Esophagus (tissue), 2 donors: Measurements from ENCODE around the gene POLR2E. TPM values are rescaled to one million over a fixed set of nuclear protein-coding genes. Genes with fewer than 3 reads are reported as not detected.

ENCODE experiments used
- H3K27ac ChIP-seq, 2 donors: one replicate each; pipeline ENCODE4 v1.5.1; 2013; ENCODE audit warnings: low read depth in 2 of 2, mild to moderate bottlenecking in 2 of 2, inconsistent platforms in 1 of 2, low read length in 1 of 2, moderate library complexity in 1 of 2
- H3K27me3 ChIP-seq, 2 donors: one replicate each; pipeline ENCODE4 v1.6.1; 2013; ENCODE audit warnings: low read length in 2 of 2, control low read depth in 1 of 2, mild to moderate bottlenecking in 1 of 2; ENCODE audit not compliant: insufficient read depth in 2 of 2, control insufficient read depth in 1 of 2
- H3K36me3 ChIP-seq, 2 donors: one replicate each; pipeline ENCODE4 v1.6.1; 2013; ENCODE audit warnings: low read length in 1 of 2; ENCODE audit not compliant: control insufficient read depth in 2 of 2, insufficient read depth in 2 of 2
- H3K4me1 ChIP-seq, 2 donors: one replicate each; pipeline ENCODE4 v1.6.1; 2013; ENCODE audit warnings: low read length in 1 of 2; ENCODE audit not compliant: control insufficient read depth in 2 of 2, insufficient read depth in 2 of 2
- H3K4me3 ChIP-seq, 2 donors: one replicate each; pipeline ENCODE4 v1.5.1; 2013; ENCODE audit warnings: low read length in 2 of 2, mild to moderate bottlenecking in 2 of 2, low read depth in 1 of 2, moderate library complexity in 1 of 2
- H3K9me3 ChIP-seq, 2 donors: one replicate each; pipeline ENCODE4 v1.6.1; 2013; ENCODE audit warnings: mild to moderate bottlenecking in 2 of 2, low read depth in 1 of 2, low read length in 1 of 2, moderate library complexity in 1 of 2; ENCODE audit not compliant: control insufficient read depth in 2 of 2, insufficient read depth in 1 of 2
- WGBS, 2 donors: extraction: QIAGEN DNeasy Blood & Tissue Kit; methylation state at CpG; one replicate each; pipeline ENCODE4 v1.1.7; 2013; 5-methylcytosine and 5-hydroxymethylcytosine counted together
- polyA plus RNA-seq, 2 donors: library from polyadenylated mRNA; stranded (reverse); fragments of 200-250 nt; gene quantifications; one replicate each; pipeline ENCODE4 v1.2.3, GENCODE V29; 2013
- donor health status: healthy with polysubstance abuse.
- donor health status: Bipolar disorder and iron deficiency.

Gene POLR2E
- polyA plus RNA-seq, 2 donors: 77.9 to 162 TPM

- Histone ChIP-seq H3K27ac (no peak overlapping the region), H3K4me3 (no peak overlapping the region), H3K9me3 (peaks cover 23 to 29% of the 10 kb centered on the region in 2 donors), H3K4me1 (peaks cover 0 to 2% of the 10 kb centered on the region in 2 donors), H3K27me3 (no peaks in the 10 kb centered on the region), H3K36me3 (peaks cover 0 to 15% of the 10 kb centered on the region in 2 donors)
- WGBS, 2 donors: 85 to 86% methylated on average over 5 of the region's 5 CpGs
Measured at GRCh38 chr19:1060689-1061088, 34.5 kb downstream of the POLR2E start.

- Histone ChIP-seq H3K4me3 (no peak overlapping the region), H3K9me3 (peaks cover 23 to 29% of the 10 kb centered on the region in 2 donors), H3K27ac (no peak overlapping the region), H3K4me1 (peaks cover 0 to 2% of the 10 kb centered on the region in 2 donors), H3K36me3 (peaks cover 0 to 15% of the 10 kb centered on the region in 2 donors), H3K27me3 (no peaks in the 10 kb centered on the region)
- WGBS, 2 donors: 95 to 100% methylated on average over 5 of the region's 5 CpGs
Measured at GRCh38 chr19:1058112-1058511, 37.1 kb downstream of the POLR2E start.

- WGBS, 2 donors: 47 to 52% methylated on average over 3 of the region's 3 CpGs
Measured at GRCh38 chr19:1057176-1057855, 37.9 kb downstream of the POLR2E start.

GRCh38 chr19:1055886-1056620 lies 39.1 kb downstream of the POLR2E start:
- Histone ChIP-seq H3K9me3 (peaks cover 23 to 29% of the 10 kb centered on the region in 2 donors), H3K36me3 (peaks cover 0 to 15% of the 10 kb centered on the region in 2 donors), H3K4me3 (no peak overlapping the region), H3K4me1 (no peaks in the 10 kb centered on the region), H3K27me3 (no peaks in the 10 kb centered on the region), H3K27ac (no peak overlapping the region)
- 96 to 97% methylated on average over 20 of the region's 20 CpGs for whole genome bisulfite sequencing, 2 donors

More at GRCh38 chr19:1057176-1057855, 37.9 kb downstream of the POLR2E start:
- Histone ChIP-seq H3K36me3 (peaks cover 0 to 15% of the 10 kb centered on the region in 2 donors), H3K4me1 (peaks cover 0 to 1% of the 10 kb centered on the region in 2 donors), H3K27me3 (no peaks in the 10 kb centered on the region), H3K4me3 (no peak overlapping the region), H3K9me3 (peaks cover 23 to 29% of the 10 kb centered on the region in 2 donors), H3K27ac (no peak overlapping the region)

- Histone ChIP-seq H3K27me3 (no peaks in the 10 kb centered on the region), H3K9me3 (peaks cover 23 to 29% of the 10 kb centered on the region in 2 donors), H3K36me3 (peaks cover 0 to 18% of the 10 kb centered on the region in 2 donors), H3K4me1 (no peaks in the 10 kb centered on the region), H3K4me3 (no peak overlapping the region), H3K27ac (no peak overlapping the region)
- WGBS, 2 donors: 93 to 94% methylated on average over 14 of the region's 14 CpGs
Measured at GRCh38 chr19:1055028-1055425, 40.1 kb downstream of the POLR2E start.

GRCh38 chr19:1054102-1055027 lies 40.8 kb downstream of the POLR2E start:
- WGBS, 2 donors: 94 to 96% methylated on average over 28 of the region's 28 CpGs
- Histone ChIP-seq H3K36me3 (peaks cover 0 to 18% of the 10 kb centered on the region in 2 donors), H3K4me3 (no peak overlapping the region), H3K4me1 (no peaks in the 10 kb centered on the region), H3K27me3 (no peaks in the 10 kb centered on the region), H3K27ac (no peak overlapping the region), H3K9me3 (peaks cover 23 to 29% of the 10 kb centered on the region in 2 donors)

DNA sequence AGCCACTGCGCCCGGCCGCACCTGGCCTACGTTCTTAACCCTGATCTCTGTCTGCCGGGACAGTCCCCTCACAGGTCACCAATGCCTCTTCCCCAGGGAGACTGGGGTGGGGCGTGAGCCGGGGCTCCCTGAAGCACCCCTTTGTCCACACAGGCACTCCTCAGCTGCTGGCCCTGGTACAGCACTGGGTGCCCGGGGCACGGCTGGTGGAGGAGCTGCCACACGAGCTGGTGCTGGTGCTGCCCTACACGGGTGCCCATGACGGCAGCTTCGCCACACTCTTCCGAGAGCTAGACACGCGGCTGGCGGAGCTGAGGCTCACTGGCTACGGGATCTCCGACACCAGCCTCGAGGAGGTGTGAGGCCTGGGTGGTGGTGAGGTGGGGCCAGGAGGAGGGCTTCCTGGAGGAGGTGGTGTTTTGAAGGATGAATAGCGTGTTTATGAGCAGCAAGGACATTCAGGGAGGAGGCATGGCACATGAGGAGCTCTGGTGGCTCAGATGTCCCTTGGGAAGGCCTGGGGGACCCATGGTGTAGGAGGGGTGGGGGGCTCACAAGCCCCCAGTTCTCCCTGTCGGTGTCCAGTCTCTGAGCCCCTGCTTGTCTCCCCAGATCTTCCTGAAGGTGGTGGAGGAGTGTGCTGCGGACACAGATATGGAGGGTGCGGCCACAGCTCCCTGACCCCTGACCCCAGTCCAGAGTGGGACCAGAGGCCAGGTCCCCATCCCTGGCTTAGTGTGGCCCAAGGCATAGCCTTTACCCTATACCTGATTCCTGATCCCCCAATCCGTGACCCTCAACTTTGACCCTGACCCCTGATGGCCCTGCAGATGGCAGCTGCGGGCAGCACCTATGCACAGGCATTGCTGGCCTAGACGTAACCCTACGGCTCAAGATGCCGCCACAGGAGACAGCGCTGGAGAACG lies 41.7 kb downstream of the POLR2E start:
- no peak overlapping the region for H3K4me3 ChIP-seq
- no peaks in the 10 kb centered on the region for H3K27me3 ChIP-seq
- H3K36me3 ChIP-seq: peaks cover 0 to 13% of the 10 kb centered on the region in 2 donors
- no peak overlapping the region for H3K27ac ChIP-seq
- H3K9me3 ChIP-seq: peaks cover 18 to 24% of the 10 kb centered on the region in 2 donors
- 87 to 90% methylated on average over 31 of the region's 31 CpGs for WGBS, 2 donors
- H3K4me1 ChIP-seq: no peaks in the 10 kb centered on the region

GRCh38 chr19:1052349-1052975 lies 42.7 kb downstream of the POLR2E start:
- 75 to 85% methylated on average over 2 to 5 of the region's 5 CpGs for WGBS, 2 donors
- Histone ChIP-seq H3K36me3 (peaks cover 0 to 13% of the 10 kb centered on the region in 2 donors), H3K27ac (no peak overlapping the region), H3K4me1 (peaks cover 0 to 1% of the 10 kb centered on the region in 2 donors), H3K27me3 (no peaks in the 10 kb centered on the region), H3K4me3 (no peak overlapping the region), H3K9me3 (peaks cover 11 to 16% of the 10 kb centered on the region in 2 donors)
